Esophagus muscularis mucosa (tissue), 4 donors: ENCODE data around the gene TRAPPC3L. TPM values are rescaled to one million over a fixed set of nuclear protein-coding genes. Genes with fewer than 3 reads are reported as not detected.

Experiments used
- DNase-seq: peaks from one replicate; pipeline ENCODE4 v3.0.0-alpha.2; 2017; ENCODE audit errors: extremely low spot score
- H3K27ac ChIP-seq, 4 donors: fragments of 200-600 bp; sonication (generic); replicated peaks in 1 of 4; 1 replicate in 3 of 4; 2 replicates in 1 of 4; pipeline ENCODE4 v1.5.1; 2016 to 2019; ENCODE audit warnings: mild to moderate bottlenecking in 1 of 4
- H3K27me3 ChIP-seq, 4 donors: fragments of 200-600 bp; sonication (generic); one replicate each; pipeline versions ENCODE4 v1.5.1 to v1.6.0; 2016 to 2019
- H3K36me3 ChIP-seq, 4 donors: fragments of 200-600 bp; sonication (generic); one replicate each; pipeline ENCODE4 v1.5.1; 2016 to 2019
- H3K4me1 ChIP-seq, 4 donors: fragments of 200-600 bp; sonication (generic); one replicate each; pipeline ENCODE4 v1.5.1; 2016 to 2019
- H3K4me3 ChIP-seq, 4 donors: fragments of 200-600 bp; sonication (generic); 1 replicate in 2 of 4; 2 replicates in 2 of 4; pipeline ENCODE4 v1.5.1; 2016 to 2019; ENCODE audit warnings: mild to moderate bottlenecking in 4 of 4, moderate library complexity in 1 of 4
- H3K9me3 ChIP-seq, 4 donors: fragments of 200-600 bp; sonication (generic); 1 replicate in 3 of 4; 2 replicates in 1 of 4; pipeline ENCODE4 v1.5.1; 2016 to 2019
- CTCF ChIP-seq, 3 experiments: fragments of 200-600 bp in 2 of 3; fragments of 450-650 bp in 1 of 3; sonication (generic) in 2 of 3; IDR thresholded peaks; one replicate each; pipeline ENCODE4 v1.5.1; 2017 to 2019; ENCODE audit warnings: antibody characterized with exemption in 3 of 3, mild to moderate bottlenecking in 2 of 3, moderate library complexity in 1 of 3
- EP300 ChIP-seq: sonication (generic); formaldehyde crosslinking; IDR thresholded peaks from one replicate; pipeline ENCODE4 v1.6.1; 2017; ENCODE audit warnings: antibody characterized with exemption
- POLR2A ChIP-seq: fragments of 450-650 bp; IDR thresholded peaks from one replicate; pipeline ENCODE4 v1.6.1; 2017; ENCODE audit warnings: antibody characterized with exemption, moderate library complexity, mild to moderate bottlenecking, low read depth
- POLR2AphosphoS5 ChIP-seq, 2 donors: sonication (generic); formaldehyde crosslinking; IDR thresholded peaks; one replicate each; pipeline ENCODE4 v1.6.1; 2017; ENCODE audit warnings: antibody characterized with exemption in 2 of 2
- WGBS: methylation state at CpG from one replicate; pipeline ENCODE4 v1.1.5; 2018; 5-methylcytosine and 5-hydroxymethylcytosine counted together
- intact Hi-C: fragments of 100-400 bp; cut with DNase I; formaldehyde crosslinking; loops from one replicate; pipeline ENCODE4 v1.15.1; 2023
- total RNA-seq, 4 donors: library from RNA; depleted of rRNA; stranded (reverse); fragments of >200 nt; gene quantifications; one replicate each; pipeline versions ENCODE4 v1.1.0 to v1.2.1, GENCODE V29; 2016

Gene TRAPPC3L
- total RNA-seq, 4 donors from 2014 or later = 0.42 TPM; not detected in 3

- TF ChIP-seq CTCF (IDR thresholded peaks at IDR 0.05) = no peak
- no peak for TF ChIP-seq EP300
- TF ChIP-seq POLR2AphosphoS5 (IDR thresholded peaks at IDR 0.05) = no peak
- Histone ChIP-seq H3K9me3 (no peaks in the 10 kb centered on the region), H3K4me3 (no peak overlapping the region), H3K36me3 (no peaks in the 10 kb centered on the region), H3K27me3 (no peaks in the 10 kb centered on the region), H3K27ac (no peak overlapping the region), H3K4me1 (no peaks in the 10 kb centered on the region)
- intact Hi-C loops = no loop called here
- WGBS = 76% methylated on average over 6 of the region's 6 CpGs
- DNase-seq = no peak
Observed at GRCh38 chr6:116492331-116493067, 53.0 kb downstream of the TRAPPC3L start.

- no peak for TF ChIP-seq CTCF (IDR thresholded peaks at IDR 0.05)
- TF ChIP-seq POLR2A = no peak
- no peak for TF ChIP-seq EP300
- no peak for TF ChIP-seq POLR2AphosphoS5 (IDR thresholded peaks at IDR 0.05)
- intact Hi-C loops = no loop called here
- Histone ChIP-seq H3K9me3 (no peaks in the 10 kb centered on the region), H3K27me3 (no peaks in the 10 kb centered on the region), H3K27ac (no peak overlapping the region), H3K4me3 (no peak overlapping the region), H3K36me3 (no peaks in the 10 kb centered on the region), H3K4me1 (no peaks in the 10 kb centered on the region)
- no peak for DNase-seq
- 85% methylated on average over 1 of the region's 1 CpG for WGBS
Observed at GRCh38 chr6:116491610-116492330, 53.7 kb downstream of the TRAPPC3L start.

GRCh38 chr6:116485559-116486184 is 59.8 kb downstream of the TRAPPC3L start:
- intact Hi-C loops = no loop called here
- H3K27me3 ChIP-seq = no peaks in the 10 kb centered on the region
- no peak for DNase-seq
- no peak for TF ChIP-seq POLR2AphosphoS5 (IDR thresholded peaks at IDR 0.05)
- TF ChIP-seq EP300 = no peak
- TF ChIP-seq POLR2A = no peak
- no peak for TF ChIP-seq CTCF (IDR thresholded peaks at IDR 0.05)
- H3K4me3 ChIP-seq = no peak overlapping the region
- H3K36me3 ChIP-seq = no peaks in the 10 kb centered on the region
- H3K9me3 ChIP-seq = no peaks in the 10 kb centered on the region
- 60% methylated on average over 5 of the region's 5 CpGs for WGBS
- H3K27ac ChIP-seq = no peak overlapping the region
- no peaks in the 10 kb centered on the region for H3K4me1 ChIP-seq

GRCh38 chr6:116483616-116484015 is 61.9 kb downstream of the TRAPPC3L start:
- no peaks in the 10 kb centered on the region for H3K27me3 ChIP-seq
- no peak for DNase-seq
- no peaks in the 10 kb centered on the region for H3K36me3 ChIP-seq
- no peak for TF ChIP-seq EP300
- TF ChIP-seq CTCF (IDR thresholded peaks at IDR 0.05) = no peak
- no peak for TF ChIP-seq POLR2A
- no peaks in the 10 kb centered on the region for H3K9me3 ChIP-seq
- intact Hi-C loops = no loop called here
- no peaks in the 10 kb centered on the region for H3K4me1 ChIP-seq
- H3K4me3 ChIP-seq = no peak overlapping the region
- 73% methylated on average over 2 of the region's 2 CpGs for WGBS
- H3K27ac ChIP-seq = no peak overlapping the region
